ENCODE results near the gene PGP.

The PGP gene

GRCh38 chr16:2195322-2196161 lies 19.1 kb downstream of the PGP start:
- H3K4me3 ChIP-seq (ENCODE audit: low read depth in 1 of 5, low read length in 5 of 5): peak overlapping the region in 2 of 5 donors; percentile 26 to 31
- no peak overlapping the region for H3K27ac ChIP-seq (ENCODE audit: low read depth, low read length)
- H3K4me1 ChIP-seq (ENCODE audit: control insufficient read depth in 5 of 5, insufficient read depth in 5 of 5, low read length in 5 of 5): peaks cover 0 to 10% (median 6%) of the 10 kb centered on the region in 5 donors
- H3K36me3 ChIP-seq (ENCODE audit: control insufficient read depth in 5 of 5, insufficient read depth in 5 of 5, low read length in 5 of 5): no peaks in the 10 kb centered on the region
- H3K9me3 ChIP-seq (ENCODE audit: control insufficient read depth in 5 of 5, low read length in 5 of 5): no peaks in the 10 kb centered on the region
- peaks cover 29 to 46% (median 38%) of the 10 kb centered on the region in 5 donors for H3K27me3 ChIP-seq (ENCODE audit: control insufficient read depth in 5 of 5, insufficient read depth in 4 of 5, low read length in 5 of 5)
- no peak overlapping the region for H3K9ac ChIP-seq (ENCODE audit: low read length in 5 of 5)

DNA sequence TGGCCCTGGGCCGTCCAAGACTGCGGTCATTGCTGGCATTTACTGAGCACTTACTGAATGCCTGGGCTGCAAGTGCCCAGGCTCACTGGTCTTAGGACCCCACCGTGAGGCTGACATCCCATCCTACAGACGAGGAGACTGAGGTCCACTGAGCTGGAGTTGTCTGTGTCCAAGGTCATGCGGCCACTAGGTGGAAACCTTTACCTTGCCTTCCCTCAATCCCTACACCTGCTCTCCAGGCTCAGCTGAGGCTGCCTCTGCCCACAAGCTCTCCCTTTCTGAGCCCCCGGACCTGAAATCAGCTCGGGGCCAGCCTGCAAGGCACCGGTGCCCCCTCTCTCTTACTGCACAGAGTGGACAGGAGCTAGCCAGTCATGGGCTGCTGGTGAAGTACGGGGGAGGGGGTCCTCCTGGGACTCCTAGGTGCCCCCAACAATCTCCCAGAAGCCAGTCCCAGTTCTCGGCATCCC lies 19.8 kb downstream of the PGP start:
- Histone ChIP-seq H3K9ac (ENCODE audit: low read length in 5 of 5) (no peak overlapping the region), H3K36me3 (ENCODE audit: control insufficient read depth in 5 of 5, insufficient read depth in 5 of 5, low read length in 5 of 5) (no peaks in the 10 kb centered on the region), H3K27me3 (ENCODE audit: control insufficient read depth in 5 of 5, insufficient read depth in 4 of 5, low read length in 5 of 5) (peaks cover 29 to 46% (median 38%) of the 10 kb centered on the region in 5 donors), H3K9me3 (ENCODE audit: control insufficient read depth in 5 of 5, low read length in 5 of 5) (no peaks in the 10 kb centered on the region), H3K27ac (ENCODE audit: low read depth, low read length) (no peak overlapping the region), H3K4me3 (ENCODE audit: low read depth in 1 of 5, low read length in 5 of 5) (no peak overlapping the region), H3K4me1 (ENCODE audit: control insufficient read depth in 5 of 5, insufficient read depth in 5 of 5, low read length in 5 of 5) (peaks cover 0 to 10% (median 6%) of the 10 kb centered on the region in 5 donors)

DNA sequence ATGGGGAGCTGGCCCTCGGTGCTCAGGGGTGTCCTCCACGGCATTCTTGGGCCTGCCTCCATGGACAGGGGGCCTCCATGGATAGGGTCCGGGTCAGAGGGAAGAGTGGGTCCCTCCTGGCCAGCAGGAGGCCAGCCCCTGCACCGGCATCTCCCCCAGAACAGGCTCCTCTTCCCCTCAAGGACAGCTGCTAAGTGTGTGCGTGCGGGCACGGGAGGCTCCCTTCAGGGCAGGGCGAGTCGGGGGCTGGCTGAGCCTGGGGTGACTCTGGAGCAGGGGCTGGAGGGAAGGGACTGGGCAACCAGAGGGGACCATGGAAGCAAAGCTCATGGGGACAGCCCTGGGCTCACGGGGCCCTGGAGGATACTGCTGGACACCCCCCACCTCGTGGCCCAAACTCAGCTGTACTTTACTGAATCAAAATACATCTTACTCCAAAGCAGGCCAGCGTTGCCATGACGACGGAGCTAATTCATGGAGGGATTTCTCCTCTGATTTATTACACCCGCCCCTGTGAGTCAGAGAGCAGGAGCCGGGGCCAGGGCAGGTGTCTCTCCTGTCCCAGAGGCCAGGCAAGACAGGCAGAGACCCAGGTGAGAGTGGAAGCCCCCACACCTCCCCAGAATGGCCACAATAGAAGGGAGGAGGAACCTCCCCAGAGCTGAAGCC lies 20.3 kb downstream of the PGP start:
- Histone ChIP-seq H3K27me3 (ENCODE audit: control insufficient read depth in 5 of 5, insufficient read depth in 4 of 5, low read length in 5 of 5) (peaks cover 29 to 46% (median 38%) of the 10 kb centered on the region in 5 donors), H3K4me3 (ENCODE audit: low read depth in 1 of 5, low read length in 5 of 5) (no peak overlapping the region), H3K36me3 (ENCODE audit: control insufficient read depth in 5 of 5, insufficient read depth in 5 of 5, low read length in 5 of 5) (no peaks in the 10 kb centered on the region), H3K9me3 (ENCODE audit: control insufficient read depth in 5 of 5, low read length in 5 of 5) (no peaks in the 10 kb centered on the region), H3K9ac (ENCODE audit: low read length in 5 of 5) (no peak overlapping the region), H3K4me1 (ENCODE audit: control insufficient read depth in 5 of 5, insufficient read depth in 5 of 5, low read length in 5 of 5) (peaks cover 0 to 10% (median 6%) of the 10 kb centered on the region in 5 donors), H3K27ac (ENCODE audit: low read depth, low read length) (no peak overlapping the region)

- Histone ChIP-seq H3K9ac (ENCODE audit: low read length in 5 of 5) (no peak overlapping the region), H3K9me3 (ENCODE audit: control insufficient read depth in 5 of 5, low read length in 5 of 5) (no peaks in the 10 kb centered on the region), H3K27ac (ENCODE audit: low read depth, low read length) (no peak overlapping the region), H3K4me1 (ENCODE audit: control insufficient read depth in 5 of 5, insufficient read depth in 5 of 5, low read length in 5 of 5) (peaks cover 0 to 8% (median 6%) of the 10 kb centered on the region in 5 donors), H3K4me3 (ENCODE audit: low read depth in 1 of 5, low read length in 5 of 5) (no peak overlapping the region), H3K27me3 (ENCODE audit: control insufficient read depth in 5 of 5, insufficient read depth in 4 of 5, low read length in 5 of 5) (peaks cover 17 to 26% (median 24%) of the 10 kb centered on the region in 5 donors), H3K36me3 (ENCODE audit: control insufficient read depth in 5 of 5, insufficient read depth in 5 of 5, low read length in 5 of 5) (no peaks in the 10 kb centered on the region)
Measured at GRCh38 chr16:2191446-2191706, 23.3 kb downstream of the PGP start.

- Histone ChIP-seq H3K9me3 (ENCODE audit: control insufficient read depth in 5 of 5, low read length in 5 of 5) (no peaks in the 10 kb centered on the region), H3K9ac (ENCODE audit: low read length in 5 of 5) (no peak overlapping the region)
Measured at GRCh38 chr16:2190659-2191445, 23.8 kb downstream of the PGP start.

DNA sequence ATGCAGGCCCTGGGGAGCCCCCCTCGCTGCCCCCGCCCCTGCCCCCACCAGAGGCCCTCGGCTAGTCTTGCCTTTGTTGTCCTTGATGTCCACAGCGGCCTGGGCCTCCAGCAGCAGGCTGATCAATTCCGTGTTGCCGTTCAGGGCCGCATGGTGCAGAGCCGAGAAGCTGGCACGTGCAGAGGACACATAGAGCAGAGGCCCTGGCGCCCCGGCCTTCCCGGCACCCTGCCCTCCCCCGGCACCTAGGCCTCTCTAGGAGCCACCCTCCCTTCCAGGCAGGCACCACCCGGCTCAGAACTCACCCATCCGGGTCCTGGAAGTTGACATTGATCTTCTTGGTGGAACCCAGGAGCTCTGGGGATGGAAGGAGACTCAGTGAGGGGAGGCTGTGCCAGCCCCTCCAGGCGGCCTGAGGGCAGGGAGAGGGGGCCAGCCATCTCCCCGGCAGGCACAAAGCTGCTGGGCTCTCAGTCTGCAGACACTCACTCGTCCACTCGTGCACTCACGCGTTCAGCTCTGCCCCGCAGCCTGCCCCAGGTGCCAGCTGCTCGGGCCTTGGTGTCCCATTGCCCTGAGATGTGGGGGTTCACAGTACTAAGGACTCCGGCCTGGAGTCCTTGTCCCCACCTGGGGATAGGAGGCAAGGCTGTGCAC lies 24.5 kb downstream of the PGP start:
- peaks cover 10 to 21% (median 18%) of the 10 kb centered on the region in 5 donors for H3K27me3 ChIP-seq (ENCODE audit: control insufficient read depth in 5 of 5, insufficient read depth in 4 of 5, low read length in 5 of 5)
- H3K9ac ChIP-seq (ENCODE audit: low read length in 5 of 5): no peak overlapping the region
- no peaks in the 10 kb centered on the region for H3K4me1 ChIP-seq (ENCODE audit: control insufficient read depth in 5 of 5, insufficient read depth in 5 of 5, low read length in 5 of 5)
- no peak overlapping the region for H3K27ac ChIP-seq (ENCODE audit: low read depth, low read length)
- no peaks in the 10 kb centered on the region for H3K36me3 ChIP-seq (ENCODE audit: control insufficient read depth in 5 of 5, insufficient read depth in 5 of 5, low read length in 5 of 5)
- no peak overlapping the region for H3K4me3 ChIP-seq (ENCODE audit: low read depth in 1 of 5, low read length in 5 of 5)
- H3K9me3 ChIP-seq (ENCODE audit: control insufficient read depth in 5 of 5, low read length in 5 of 5): no peaks in the 10 kb centered on the region

More at GRCh38 chr16:2190659-2191445, 23.8 kb downstream of the PGP start:
- peaks cover 0 to 6% (median 6%) of the 10 kb centered on the region in 5 donors for H3K4me1 ChIP-seq (ENCODE audit: control insufficient read depth in 5 of 5, insufficient read depth in 5 of 5, low read length in 5 of 5)
- peaks cover 17 to 26% (median 24%) of the 10 kb centered on the region in 5 donors for H3K27me3 ChIP-seq (ENCODE audit: control insufficient read depth in 5 of 5, insufficient read depth in 4 of 5, low read length in 5 of 5)
- H3K4me3 ChIP-seq (ENCODE audit: low read depth in 1 of 5, low read length in 5 of 5): no peak overlapping the region
- H3K27ac ChIP-seq (ENCODE audit: low read depth, low read length): no peak overlapping the region
- H3K36me3 ChIP-seq (ENCODE audit: control insufficient read depth in 5 of 5, insufficient read depth in 5 of 5, low read length in 5 of 5): no peaks in the 10 kb centered on the region

DNA sequence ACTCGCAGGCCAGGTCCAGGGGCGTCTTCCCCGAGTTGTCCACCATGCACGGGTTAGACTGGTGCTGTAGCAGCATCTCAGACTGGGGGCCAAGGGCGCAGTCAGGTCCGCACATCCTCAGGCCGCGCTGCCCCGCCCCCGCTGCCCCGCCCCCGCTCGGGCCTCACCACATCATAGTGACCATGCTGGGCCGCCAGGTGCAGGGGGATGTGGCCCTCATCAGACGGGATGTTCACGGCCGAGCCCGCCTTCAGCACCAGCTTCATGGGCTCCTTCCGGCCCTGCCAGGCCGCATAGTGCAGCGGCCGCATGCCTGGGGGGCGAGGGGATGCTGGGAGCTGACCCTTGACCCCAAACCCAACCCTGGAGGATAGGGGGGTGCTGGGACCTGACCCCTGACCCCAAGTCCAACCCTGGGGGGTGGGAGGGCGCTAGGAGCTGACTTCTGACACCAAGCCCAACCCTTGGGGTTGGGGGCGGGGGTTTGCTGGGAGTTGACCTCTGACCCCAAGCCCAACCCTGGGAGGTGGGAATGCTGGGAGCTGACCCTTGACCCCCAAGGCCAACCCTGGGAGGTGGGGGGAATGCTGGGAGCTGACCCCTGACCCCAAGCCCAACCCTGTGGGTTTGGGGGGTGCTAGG lies 25.3 kb downstream of the PGP start:
- Histone ChIP-seq H3K27me3 (ENCODE audit: control insufficient read depth in 5 of 5, insufficient read depth in 4 of 5, low read length in 5 of 5) (peaks cover 4 to 16% (median 10%) of the 10 kb centered on the region in 5 donors), H3K36me3 (ENCODE audit: control insufficient read depth in 5 of 5, insufficient read depth in 5 of 5, low read length in 5 of 5) (no peaks in the 10 kb centered on the region), H3K9me3 (ENCODE audit: control insufficient read depth in 5 of 5, low read length in 5 of 5) (no peaks in the 10 kb centered on the region), H3K4me1 (ENCODE audit: control insufficient read depth in 5 of 5, insufficient read depth in 5 of 5, low read length in 5 of 5) (no peaks in the 10 kb centered on the region), H3K9ac (ENCODE audit: low read length in 5 of 5) (no peak overlapping the region), H3K27ac (ENCODE audit: low read depth, low read length) (no peak overlapping the region), H3K4me3 (ENCODE audit: low read depth in 1 of 5, low read length in 5 of 5) (no peak overlapping the region)

DNA sequence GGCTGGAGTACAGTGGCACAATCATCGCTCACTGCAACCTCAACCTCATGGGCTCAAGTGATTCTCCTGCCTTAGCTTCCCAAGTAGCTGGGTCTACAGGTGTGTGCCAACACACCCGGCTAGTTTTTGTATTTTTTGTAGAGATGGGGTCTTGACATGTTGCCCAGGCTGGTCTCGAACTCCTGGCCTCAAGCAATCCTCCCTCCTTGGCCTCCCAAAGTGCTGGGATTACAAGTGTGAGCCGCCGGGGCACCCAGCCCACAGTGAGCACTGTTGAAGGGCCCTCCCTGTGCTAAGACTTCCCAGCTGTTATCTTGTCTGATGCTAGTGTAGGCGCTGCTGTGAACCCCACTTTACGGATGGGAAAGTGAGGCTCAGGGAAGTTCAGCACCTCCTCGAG lies 26.2 kb downstream of the PGP start:
- Histone ChIP-seq H3K9me3 (ENCODE audit: control insufficient read depth in 5 of 5, low read length in 5 of 5) (no peaks in the 10 kb centered on the region), H3K4me3 (ENCODE audit: low read depth in 1 of 5, low read length in 5 of 5) (no peak overlapping the region), H3K9ac (ENCODE audit: low read length in 5 of 5) (no peak overlapping the region), H3K27me3 (ENCODE audit: control insufficient read depth in 5 of 5, insufficient read depth in 4 of 5, low read length in 5 of 5) (peaks cover 0 to 8% (median under 1%) of the 10 kb centered on the region in 5 donors), H3K4me1 (ENCODE audit: control insufficient read depth in 5 of 5, insufficient read depth in 5 of 5, low read length in 5 of 5) (no peaks in the 10 kb centered on the region), H3K36me3 (ENCODE audit: control insufficient read depth in 5 of 5, insufficient read depth in 5 of 5, low read length in 5 of 5) (no peaks in the 10 kb centered on the region), H3K27ac (ENCODE audit: low read depth, low read length) (no peak overlapping the region)

DNA sequence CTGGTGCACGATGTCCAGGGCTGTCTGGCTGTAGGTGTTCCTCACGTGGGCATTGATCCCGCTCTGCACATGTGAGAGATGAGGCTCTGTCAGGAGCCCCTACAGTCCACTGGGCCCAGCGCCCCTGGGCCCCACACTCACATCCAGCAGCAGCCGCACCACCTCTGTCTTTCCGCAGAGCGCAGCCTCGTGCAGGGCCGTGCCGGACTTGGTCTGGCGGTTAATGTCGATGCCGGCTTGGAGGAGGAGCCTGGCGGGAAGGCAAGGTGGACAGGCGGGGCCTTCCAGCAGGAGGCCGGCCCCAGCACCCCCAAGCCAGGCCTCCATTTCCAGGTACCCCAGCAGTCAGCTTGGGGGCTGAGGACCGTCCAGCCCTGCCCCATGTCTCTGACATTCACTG lies 27.4 kb downstream of the PGP start:
- H3K4me3 ChIP-seq (ENCODE audit: low read depth in 1 of 5, low read length in 5 of 5): no peak overlapping the region

More for the DNA sequence above, 27.4 kb downstream of the PGP start:
- Histone ChIP-seq H3K27ac (ENCODE audit: low read depth, low read length) (no peak overlapping the region), H3K4me1 (ENCODE audit: control insufficient read depth in 5 of 5, insufficient read depth in 5 of 5, low read length in 5 of 5) (no peaks in the 10 kb centered on the region), H3K9ac (ENCODE audit: low read length in 5 of 5) (no peak overlapping the region), H3K9me3 (ENCODE audit: control insufficient read depth in 5 of 5, low read length in 5 of 5) (peaks cover 0 to under 1% (median 0%) of the 10 kb centered on the region in 5 donors), H3K36me3 (ENCODE audit: control insufficient read depth in 5 of 5, insufficient read depth in 5 of 5, low read length in 5 of 5) (no peaks in the 10 kb centered on the region), H3K27me3 (ENCODE audit: control insufficient read depth in 5 of 5, insufficient read depth in 4 of 5, low read length in 5 of 5) (peaks cover 0 to 4% (median 0%) of the 10 kb centered on the region in 5 donors)
